Measurements from ENCODE around the gene PRKAR2A. TPM values are rescaled to one million over a fixed set of nuclear protein-coding genes. Genes with fewer than 3 reads are reported as not detected.

Gene PRKAR2A
- total RNA-seq, 3 donors from 2014 or later (not counting 1 experiment from before 2014, with no cell fraction given) = 40.5 to 43.5 (median 42.7) TPM

DNA sequence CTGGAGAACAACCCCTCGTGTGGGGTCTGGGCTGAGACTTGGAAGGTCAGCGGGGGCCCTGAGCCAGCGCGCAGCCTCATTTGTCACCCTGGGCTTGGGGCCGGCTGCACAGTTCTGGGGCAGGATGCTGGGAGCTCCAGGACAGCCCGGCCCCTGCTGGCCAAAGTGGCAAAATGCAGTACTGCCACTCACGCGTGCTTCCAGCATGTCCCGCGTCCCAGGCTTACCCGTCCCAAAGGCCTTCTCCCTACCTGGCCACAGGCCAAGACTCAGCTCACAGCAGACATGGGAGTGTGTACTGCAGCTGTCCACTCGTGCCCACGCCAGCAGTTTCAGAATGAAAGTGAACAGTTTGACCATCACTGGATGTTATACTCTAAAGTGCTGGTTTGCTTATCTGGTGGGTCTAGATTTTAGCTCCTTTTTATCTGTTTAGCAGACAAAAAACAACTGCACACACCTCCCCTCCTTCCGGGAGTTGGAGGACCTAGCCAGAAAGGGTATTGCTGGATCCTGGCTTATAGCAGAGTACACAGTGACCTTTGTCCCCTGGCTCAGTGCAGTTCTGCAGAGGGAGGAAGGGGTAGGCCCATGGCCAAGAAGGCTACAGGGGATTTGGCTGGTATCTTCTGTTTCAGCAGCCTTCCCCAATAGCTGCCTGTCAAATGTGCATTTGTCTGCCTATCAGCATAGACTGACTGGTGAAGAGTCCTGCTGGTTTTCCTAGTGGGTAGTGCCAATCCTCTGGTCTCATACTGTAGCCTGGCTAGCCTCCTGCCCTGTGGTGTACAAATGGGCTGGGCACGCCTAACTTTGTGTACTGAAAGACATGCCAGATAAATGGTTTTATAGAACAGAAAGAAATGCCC, 107.5 kb downstream of the PRKAR2A start:
- H3K4me3 Mint-ChIP-seq = no peak overlapping the region
- intact Hi-C loops (cut with micrococcal nuclease) = no loop called here
- DNase-seq (peak; percentile 48 to 68), ATAC-seq (peak; percentile 84 to 97 (median 95))
- 35% methylated on average over 15 of the region's 15 CpGs for WGBS (ENCODE audit: insufficient coverage)
- Histone ChIP-seq H3K36me3 (ENCODE audit: control insufficient read depth, insufficient read depth, low read length) (no peaks in the 10 kb centered on the region), H3K4me3 (ENCODE audit: low read length) (no peak overlapping the region), H3K27me3 (ENCODE audit: control insufficient read depth, insufficient read depth, low read length) (no peaks in the 10 kb centered on the region), H3K9me3 (ENCODE audit: control insufficient read depth, insufficient read depth, low read length) (no peaks in the 10 kb centered on the region), H3K4me1 (ENCODE audit: control insufficient read depth, insufficient read depth, low read length) (peaks cover 6% of the 10 kb centered on the region), H3K27ac (ENCODE audit: low read length) (no peak overlapping the region)
- H3K27me3 Mint-ChIP-seq (ENCODE audit: low read depth in 2 of 2) = no peaks in the 10 kb centered on the region
- no peaks in the 10 kb centered on the region for H3K4me1 Mint-ChIP-seq
- H3K9me3 Mint-ChIP-seq = no peaks in the 10 kb centered on the region
- no peak overlapping the region for H3K27ac Mint-ChIP-seq
- H3K36me3 Mint-ChIP-seq = no peaks in the 10 kb centered on the region
- TF ChIP-seq CTCF (IDR thresholded peaks at IDR 0.05) = peak; percentile 65

DNA sequence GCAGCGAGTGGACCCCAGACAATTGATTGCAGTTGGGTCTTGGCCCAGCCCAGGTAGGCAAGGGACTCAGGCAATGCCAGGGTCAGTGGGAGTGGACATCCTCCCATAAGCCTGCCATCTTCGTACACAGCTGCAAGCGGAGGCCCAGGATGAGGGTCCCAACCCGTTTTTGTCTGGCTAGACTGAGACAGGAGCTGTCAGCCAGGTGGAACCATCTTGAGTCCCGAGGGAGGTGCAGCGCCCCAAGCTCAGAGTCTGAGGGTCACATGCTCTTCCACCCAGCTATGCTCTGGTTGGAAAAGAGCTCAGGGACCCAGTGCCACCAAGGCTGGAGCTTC, 108.1 kb downstream of the PRKAR2A start:
- intact Hi-C loops (cut with micrococcal nuclease) = no loop called here
- Histone ChIP-seq H3K9me3 (ENCODE audit: control insufficient read depth, insufficient read depth, low read length) (no peaks in the 10 kb centered on the region), H3K27ac (ENCODE audit: low read length) (no peak overlapping the region), H3K27me3 (ENCODE audit: control insufficient read depth, insufficient read depth, low read length) (no peaks in the 10 kb centered on the region), H3K4me1 (ENCODE audit: control insufficient read depth, insufficient read depth, low read length) (peaks cover 6% of the 10 kb centered on the region), H3K4me3 (ENCODE audit: low read length) (no peak overlapping the region), H3K36me3 (ENCODE audit: control insufficient read depth, insufficient read depth, low read length) (no peaks in the 10 kb centered on the region)
- Mint-ChIP-seq H3K27ac (no peak overlapping the region), H3K4me1 (no peaks in the 10 kb centered on the region), H3K9me3 (no peaks in the 10 kb centered on the region), H3K27me3 (ENCODE audit: low read depth in 2 of 2) (no peaks in the 10 kb centered on the region), H3K4me3 (no peak overlapping the region), H3K36me3 (no peaks in the 10 kb centered on the region)
- WGBS (ENCODE audit: insufficient coverage) = 76% methylated on average over 6 of the region's 6 CpGs
- no peak for TF ChIP-seq CTCF (IDR thresholded peaks at IDR 0.05)
- ATAC-seq (peak in 1 of 3 donors; percentile 21), DNase-seq (no peak)

DNA sequence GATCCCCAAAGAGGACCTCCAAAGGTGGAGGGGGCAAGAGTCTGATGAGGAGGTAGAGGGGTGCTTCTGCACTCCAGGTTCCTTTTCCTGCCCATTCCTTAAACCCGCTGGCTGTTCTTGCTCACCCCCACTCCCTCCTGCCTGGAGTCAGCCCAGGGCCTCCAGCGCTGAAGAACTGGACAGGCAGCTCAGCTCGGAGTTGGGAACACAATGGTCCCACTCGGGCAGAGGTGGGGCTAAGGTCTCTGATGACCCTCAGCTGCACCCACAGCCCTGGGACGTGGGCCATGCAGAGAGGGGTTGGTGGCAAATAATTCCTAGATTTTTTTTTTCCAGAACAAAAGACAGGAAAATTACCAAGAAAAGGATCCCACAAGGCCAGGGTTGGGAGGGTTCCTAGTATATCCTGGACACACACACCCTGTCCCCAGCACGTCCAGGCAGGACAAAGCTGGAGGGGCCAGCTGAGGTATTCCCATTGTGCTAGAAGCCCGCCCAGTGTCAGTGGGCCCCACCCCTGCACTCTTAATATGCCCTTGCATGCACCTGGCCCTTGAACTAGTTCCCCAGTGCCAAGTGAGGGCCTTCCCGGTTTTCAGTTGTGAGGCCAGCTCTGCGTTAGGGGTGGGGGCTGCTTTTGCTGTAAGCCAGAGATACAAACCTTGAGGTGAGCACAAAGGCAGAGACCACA, 108.6 kb downstream of the PRKAR2A start:
- Histone ChIP-seq H3K4me1 (ENCODE audit: control insufficient read depth, insufficient read depth, low read length) (peaks cover 6% of the 10 kb centered on the region), H3K27me3 (ENCODE audit: control insufficient read depth, insufficient read depth, low read length) (no peaks in the 10 kb centered on the region), H3K4me3 (ENCODE audit: low read length) (no peak overlapping the region), H3K27ac (ENCODE audit: low read length) (no peak overlapping the region), H3K9me3 (ENCODE audit: control insufficient read depth, insufficient read depth, low read length) (no peaks in the 10 kb centered on the region), H3K36me3 (ENCODE audit: control insufficient read depth, insufficient read depth, low read length) (no peaks in the 10 kb centered on the region)
- no peak for TF ChIP-seq CTCF (IDR thresholded peaks at IDR 0.05)
- no peak for ATAC-seq
- no peak overlapping the region for H3K4me3 Mint-ChIP-seq
- H3K9me3 Mint-ChIP-seq = no peaks in the 10 kb centered on the region
- H3K36me3 Mint-ChIP-seq = no peaks in the 10 kb centered on the region
- H3K4me1 Mint-ChIP-seq = no peaks in the 10 kb centered on the region
- no peaks in the 10 kb centered on the region for H3K27me3 Mint-ChIP-seq (ENCODE audit: low read depth in 2 of 2)
- no peak overlapping the region for H3K27ac Mint-ChIP-seq
- intact Hi-C loops (cut with micrococcal nuclease) = no loop called here
- no peak for DNase-seq
- WGBS (ENCODE audit: insufficient coverage) = 97% methylated on average over 9 of the region's 9 CpGs

Data from natural killer cell (primary cell).